Fibroblast of pulmonary artery (primary cell): ENCODE measurements around the gene ARHGAP6.

ENCODE experiments used
- DNase-seq: peaks from one replicate; pipeline ENCODE4 v3.0.0-alpha.2; 2010; ENCODE audit warnings: low read depth
- H3K4me3 ChIP-seq: replicated peaks from 2 replicates; pipeline ENCODE4 v1.5.1; 2011; ENCODE audit warnings: low read depth, mild to moderate bottlenecking, control low read depth, low read length, moderate library complexity
- TF ChIP-seq, protein P1 (sequence below): IDR thresholded peaks from 2 replicates; pipeline ENCODE4 v1.5.1; 2011; ENCODE audit warnings: mild to moderate bottlenecking, control low read depth, low read length, inconsistent platforms; ENCODE audit errors: missing control alignments

The ARHGAP6 gene

GRCh38 chrX:11416600-11416999 is 249.1 kb downstream of the ARHGAP6 start:
- no peak overlapping the region for H3K4me3 ChIP-seq

DNA sequence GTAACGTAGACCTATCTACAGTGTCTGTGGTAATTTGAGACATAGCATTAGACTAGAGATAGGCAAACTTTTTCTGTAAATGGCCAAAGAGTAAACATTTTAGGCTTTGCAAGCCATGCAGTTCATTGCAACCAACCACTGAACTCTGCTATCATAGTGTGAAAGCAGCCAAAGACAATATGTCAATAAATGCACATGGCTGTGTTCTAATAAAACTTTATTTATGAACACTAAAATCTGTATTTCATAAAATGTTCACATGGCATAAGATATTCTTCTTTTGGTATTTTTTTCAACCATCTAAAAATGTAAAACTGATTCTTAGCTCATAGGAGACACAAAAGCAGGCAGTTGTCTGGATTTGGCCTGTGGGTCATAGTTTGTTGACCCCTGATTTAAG is 251.6 kb downstream of the ARHGAP6 start:
- TF ChIP-seq, protein P1, sequence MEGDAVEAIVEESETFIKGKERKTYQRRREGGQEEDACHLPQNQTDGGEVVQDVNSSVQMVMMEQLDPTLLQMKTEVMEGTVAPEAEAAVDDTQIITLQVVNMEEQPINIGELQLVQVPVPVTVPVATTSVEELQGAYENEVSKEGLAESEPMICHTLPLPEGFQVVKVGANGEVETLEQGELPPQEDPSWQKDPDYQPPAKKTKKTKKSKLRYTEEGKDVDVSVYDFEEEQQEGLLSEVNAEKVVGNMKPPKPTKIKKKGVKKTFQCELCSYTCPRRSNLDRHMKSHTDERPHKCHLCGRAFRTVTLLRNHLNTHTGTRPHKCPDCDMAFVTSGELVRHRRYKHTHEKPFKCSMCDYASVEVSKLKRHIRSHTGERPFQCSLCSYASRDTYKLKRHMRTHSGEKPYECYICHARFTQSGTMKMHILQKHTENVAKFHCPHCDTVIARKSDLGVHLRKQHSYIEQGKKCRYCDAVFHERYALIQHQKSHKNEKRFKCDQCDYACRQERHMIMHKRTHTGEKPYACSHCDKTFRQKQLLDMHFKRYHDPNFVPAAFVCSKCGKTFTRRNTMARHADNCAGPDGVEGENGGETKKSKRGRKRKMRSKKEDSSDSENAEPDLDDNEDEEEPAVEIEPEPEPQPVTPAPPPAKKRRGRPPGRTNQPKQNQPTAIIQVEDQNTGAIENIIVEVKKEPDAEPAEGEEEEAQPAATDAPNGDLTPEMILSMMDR, result no peak
- H3K4me3 ChIP-seq, result no peak overlapping the region
- no peak for DNase-seq

More at GRCh38 chrX:11416600-11416999, 249.1 kb downstream of the ARHGAP6 start:
- TF ChIP-seq, protein P1, result no peak
- no peak for DNase-seq

- DNase-seq, result peak; percentile 47
- H3K4me3 ChIP-seq, result no peak overlapping the region
- TF ChIP-seq, protein P1, result no peak
Measured at GRCh38 chrX:11412715-11413623, 252.8 kb downstream of the ARHGAP6 start.

GRCh38 chrX:11409957-11410356 is 255.8 kb downstream of the ARHGAP6 start:
- TF ChIP-seq, protein P1, result no peak
- no peak for DNase-seq
- H3K4me3 ChIP-seq, result no peak overlapping the region

DNA sequence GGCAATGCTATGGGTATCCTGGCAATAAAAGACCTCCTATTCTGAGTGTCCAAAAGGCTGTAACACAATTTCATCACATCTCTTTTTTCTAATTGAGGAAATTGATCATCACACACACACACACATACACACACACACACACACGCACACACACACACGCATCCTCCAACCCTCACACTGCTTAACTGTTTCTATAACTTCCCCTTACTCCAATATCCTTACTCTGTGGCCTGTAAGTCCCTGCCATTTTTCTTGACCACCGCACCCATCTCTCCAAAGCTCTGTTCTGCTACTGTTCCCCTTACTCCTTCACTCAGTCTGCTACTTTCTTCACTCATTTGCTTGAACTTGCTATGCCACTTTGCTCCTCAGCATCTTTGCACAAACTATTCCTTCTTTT is 256.9 kb downstream of the ARHGAP6 start:
- TF ChIP-seq, protein P1, result no peak
- no peak overlapping the region for H3K4me3 ChIP-seq
- DNase-seq, result no peak

- TF ChIP-seq, protein P1, result no peak
- H3K4me3 ChIP-seq, result no peak overlapping the region
- no peak for DNase-seq
Measured at GRCh38 chrX:11408109-11408405, 257.7 kb downstream of the ARHGAP6 start.
